Astrocyte (in vitro differentiated cells and primary cell): ENCODE results near the gene RWDD1.
A peak's percentile ranks its signal among the peaks of the same experiment; 100 is the strongest.

ENCODE experiments used
- CTCF ChIP-seq: IDR thresholded peaks from 2 replicates; pipeline ENCODE4 v1.5.1; 2011; ENCODE audit warnings: low read depth, mild to moderate bottlenecking, inconsistent platforms, low read length, moderate library complexity; ENCODE audit not compliant: insufficient read depth
- EZH2 ChIP-seq: IDR thresholded peaks from 2 replicates; pipeline ENCODE4 v1.6.1; 2012; ENCODE audit warnings: mild to moderate bottlenecking, low read length, inconsistent platforms; ENCODE audit not compliant: insufficient read depth

- TF ChIP-seq CTCF (peak; percentile 74), EZH2 (no peak)
Measured at GRCh38 chr6:116536216-116536621, 35.1 kb upstream of the RWDD1 start.
